ENCODE measurements around the gene CORO7. TPM values are rescaled to one million over a fixed set of nuclear protein-coding genes. Genes with fewer than 3 reads are reported as not detected.

The CORO7 gene
- total and polyA plus RNA-seq, 4 donors: 15.3 to 60.1 (median 40.7) TPM

GRCh38 chr16:4359914-4360313, 56.5 kb downstream of the CORO7 start:
- ATAC-seq (ENCODE audit: low FRiP score): no peak
- H3K36me3 ChIP-seq (ENCODE audit: control insufficient read depth in 1 of 2, insufficient read depth in 2 of 2, low read length in 1 of 2): no peaks in the 10 kb centered on the region
- intact Hi-C loops (cut with DNase I): loop anchor here (1.0 kb wide), 1 partner anchor 42 kb away; no protein-coding TSS in a partner anchor

GRCh38 chr16:4358831-4359561, 57.4 kb downstream of the CORO7 start:
- no peak overlapping the region for H3K4me3 ChIP-seq (ENCODE audit: low read length in 2 of 2)
- peak in 1 of 2 donors; percentile 91 for DNase-seq
- H3K9me3 ChIP-seq (ENCODE audit: control insufficient read depth, low read length): no peaks in the 10 kb centered on the region
- WGBS, 2 donors: 27 to 37% methylated on average over 17 to 19 of the region's 19 CpGs
- H3K27ac ChIP-seq (ENCODE audit: low read depth in 1 of 2, low read length in 2 of 2): no peak overlapping the region
- intact Hi-C loops (cut with DNase I): loop anchor here (1.0 kb wide), 1 partner anchor 43 kb away; no protein-coding TSS in a partner anchor
- peak; percentile 85 for ATAC-seq (ENCODE audit: low FRiP score)
- H3K27me3 ChIP-seq (ENCODE audit: control insufficient read depth in 1 of 2, insufficient read depth in 2 of 2, low read length in 1 of 2): no peaks in the 10 kb centered on the region
- H3K36me3 ChIP-seq (ENCODE audit: control insufficient read depth in 1 of 2, insufficient read depth in 2 of 2, low read length in 1 of 2): no peaks in the 10 kb centered on the region
- no peaks in the 10 kb centered on the region for H3K4me1 ChIP-seq (ENCODE audit: control insufficient read depth in 1 of 2, insufficient read depth in 2 of 2, low read length in 2 of 2)

More at GRCh38 chr16:4359914-4360313, 56.5 kb downstream of the CORO7 start:
- Histone ChIP-seq H3K4me1 (ENCODE audit: control insufficient read depth in 1 of 2, insufficient read depth in 2 of 2, low read length in 2 of 2) (no peaks in the 10 kb centered on the region), H3K27ac (ENCODE audit: low read depth in 1 of 2, low read length in 2 of 2) (no peak overlapping the region), H3K27me3 (ENCODE audit: control insufficient read depth in 1 of 2, insufficient read depth in 2 of 2, low read length in 1 of 2) (no peaks in the 10 kb centered on the region), H3K4me3 (ENCODE audit: low read length in 2 of 2) (no peak overlapping the region), H3K9me3 (ENCODE audit: control insufficient read depth, low read length) (no peaks in the 10 kb centered on the region)
- DNase-seq: no peak
- 94 to 96% methylated on average over 3 of the region's 3 CpGs for WGBS, 2 donors

GRCh38 chr16:4358236-4358635, 58.2 kb downstream of the CORO7 start:
- Histone ChIP-seq H3K9me3 (ENCODE audit: control insufficient read depth, low read length) (no peaks in the 10 kb centered on the region), H3K27me3 (ENCODE audit: control insufficient read depth in 1 of 2, insufficient read depth in 2 of 2, low read length in 1 of 2) (no peaks in the 10 kb centered on the region), H3K36me3 (ENCODE audit: control insufficient read depth in 1 of 2, insufficient read depth in 2 of 2, low read length in 1 of 2) (no peaks in the 10 kb centered on the region), H3K27ac (ENCODE audit: low read depth in 1 of 2, low read length in 2 of 2) (no peak overlapping the region), H3K4me1 (ENCODE audit: control insufficient read depth in 1 of 2, insufficient read depth in 2 of 2, low read length in 2 of 2) (no peaks in the 10 kb centered on the region), H3K4me3 (ENCODE audit: low read length in 2 of 2) (no peak overlapping the region)
- 94 to 97% methylated on average over 19 of the region's 19 CpGs for WGBS, 2 donors
- ATAC-seq (ENCODE audit: low FRiP score): no peak
- DNase-seq: no peak
- intact Hi-C loops (cut with DNase I): no loop called here

GRCh38 chr16:4356820-4357219, 59.6 kb downstream of the CORO7 start:
- no peak overlapping the region for H3K27ac ChIP-seq (ENCODE audit: low read depth in 1 of 2, low read length in 2 of 2)
- DNase-seq (no peak), ATAC-seq (ENCODE audit: low FRiP score) (no peak)
- intact Hi-C loops (cut with DNase I): no loop called here
- no peak overlapping the region for H3K4me3 ChIP-seq (ENCODE audit: low read length in 2 of 2)
- H3K36me3 ChIP-seq (ENCODE audit: control insufficient read depth in 1 of 2, insufficient read depth in 2 of 2, low read length in 1 of 2): no peaks in the 10 kb centered on the region
- no peaks in the 10 kb centered on the region for H3K9me3 ChIP-seq (ENCODE audit: control insufficient read depth, low read length)
- H3K27me3 ChIP-seq (ENCODE audit: control insufficient read depth in 1 of 2, insufficient read depth in 2 of 2, low read length in 1 of 2): no peaks in the 10 kb centered on the region
- 93 to 97% methylated on average over 6 to 7 of the region's 7 CpGs for WGBS, 2 donors
- no peaks in the 10 kb centered on the region for H3K4me1 ChIP-seq (ENCODE audit: control insufficient read depth in 1 of 2, insufficient read depth in 2 of 2, low read length in 2 of 2)

GRCh38 chr16:4354512-4355409, 61.6 kb downstream of the CORO7 start:
- no peak overlapping the region for H3K4me3 ChIP-seq (ENCODE audit: low read length in 2 of 2)
- no peaks in the 10 kb centered on the region for H3K36me3 ChIP-seq (ENCODE audit: control insufficient read depth in 1 of 2, insufficient read depth in 2 of 2, low read length in 1 of 2)
- no peaks in the 10 kb centered on the region for H3K27me3 ChIP-seq (ENCODE audit: control insufficient read depth in 1 of 2, insufficient read depth in 2 of 2, low read length in 1 of 2)
- ATAC-seq (ENCODE audit: low FRiP score): no peak
- no peaks in the 10 kb centered on the region for H3K4me1 ChIP-seq (ENCODE audit: control insufficient read depth in 1 of 2, insufficient read depth in 2 of 2, low read length in 2 of 2)
- 94 to 95% methylated on average over 20 of the region's 20 CpGs for WGBS, 2 donors
- DNase-seq: no peak
- H3K9me3 ChIP-seq (ENCODE audit: control insufficient read depth, low read length): no peaks in the 10 kb centered on the region
- intact Hi-C loops (cut with DNase I): no loop called here
- no peak overlapping the region for H3K27ac ChIP-seq (ENCODE audit: low read depth in 1 of 2, low read length in 2 of 2)

GRCh38 chr16:4353675-4354074, 62.7 kb downstream of the CORO7 start:
- 94 to 95% methylated on average over 4 of the region's 4 CpGs for WGBS, 2 donors
- ATAC-seq (ENCODE audit: low FRiP score) (no peak), DNase-seq (no peak)
- H3K27ac ChIP-seq (ENCODE audit: low read depth in 1 of 2, low read length in 2 of 2): no peak overlapping the region
- no peaks in the 10 kb centered on the region for H3K36me3 ChIP-seq (ENCODE audit: control insufficient read depth in 1 of 2, insufficient read depth in 2 of 2, low read length in 1 of 2)
- H3K4me1 ChIP-seq (ENCODE audit: control insufficient read depth in 1 of 2, insufficient read depth in 2 of 2, low read length in 2 of 2): no peaks in the 10 kb centered on the region
- H3K27me3 ChIP-seq (ENCODE audit: control insufficient read depth in 1 of 2, insufficient read depth in 2 of 2, low read length in 1 of 2): no peaks in the 10 kb centered on the region
- intact Hi-C loops (cut with DNase I): no loop called here
- no peaks in the 10 kb centered on the region for H3K9me3 ChIP-seq (ENCODE audit: control insufficient read depth, low read length)
- no peak overlapping the region for H3K4me3 ChIP-seq (ENCODE audit: low read length in 2 of 2)

GRCh38 chr16:4352843-4353242, 63.6 kb downstream of the CORO7 start:
- WGBS, 2 donors: 88 to 92% methylated on average over 5 of the region's 5 CpGs
- H3K36me3 ChIP-seq (ENCODE audit: control insufficient read depth in 1 of 2, insufficient read depth in 2 of 2, low read length in 1 of 2): no peaks in the 10 kb centered on the region
- DNase-seq: no peak
- H3K4me1 ChIP-seq (ENCODE audit: control insufficient read depth in 1 of 2, insufficient read depth in 2 of 2, low read length in 2 of 2): no peaks in the 10 kb centered on the region
- H3K27me3 ChIP-seq (ENCODE audit: control insufficient read depth in 1 of 2, insufficient read depth in 2 of 2, low read length in 1 of 2): no peaks in the 10 kb centered on the region
- no peak overlapping the region for H3K4me3 ChIP-seq (ENCODE audit: low read length in 2 of 2)
- intact Hi-C loops (cut with DNase I): no loop called here
- H3K27ac ChIP-seq (ENCODE audit: low read depth in 1 of 2, low read length in 2 of 2): no peak overlapping the region
- ATAC-seq (ENCODE audit: low FRiP score): no peak
- H3K9me3 ChIP-seq (ENCODE audit: control insufficient read depth, low read length): no peaks in the 10 kb centered on the region

- ATAC-seq (ENCODE audit: low FRiP score) (no peak), DNase-seq (no peak)
- intact Hi-C loops (cut with DNase I): no loop called here
- no peak overlapping the region for H3K4me3 ChIP-seq (ENCODE audit: low read length in 2 of 2)
- no peak overlapping the region for H3K27ac ChIP-seq (ENCODE audit: low read depth in 1 of 2, low read length in 2 of 2)
- H3K36me3 ChIP-seq (ENCODE audit: control insufficient read depth in 1 of 2, insufficient read depth in 2 of 2, low read length in 1 of 2): no peaks in the 10 kb centered on the region
- no peaks in the 10 kb centered on the region for H3K9me3 ChIP-seq (ENCODE audit: control insufficient read depth, low read length)
- H3K27me3 ChIP-seq (ENCODE audit: control insufficient read depth in 1 of 2, insufficient read depth in 2 of 2, low read length in 1 of 2): no peaks in the 10 kb centered on the region
- WGBS, 2 donors: 67 to 69% methylated on average over 7 of the region's 7 CpGs
- H3K4me1 ChIP-seq (ENCODE audit: control insufficient read depth in 1 of 2, insufficient read depth in 2 of 2, low read length in 2 of 2): no peaks in the 10 kb centered on the region
Observed at GRCh38 chr16:4351880-4352279, 64.5 kb downstream of the CORO7 start.
